Esophagus muscularis mucosa (tissue), 4 donors: ENCODE data around the gene PRR29. TPM values are rescaled to one million over a fixed set of nuclear protein-coding genes. Genes with fewer than 3 reads are reported as not detected.
A peak's percentile ranks its signal among the peaks of the same experiment; 100 is the strongest.

Experiments used
- DNase-seq: peaks from one replicate; pipeline ENCODE4 v3.0.0-alpha.2; 2017; ENCODE audit errors: extremely low spot score
- H3K27ac ChIP-seq, 4 donors: fragments of 200-600 bp; sonication (generic); replicated peaks in 1 of 4; 1 replicate in 3 of 4; 2 replicates in 1 of 4; pipeline ENCODE4 v1.5.1; 2016 to 2019; ENCODE audit warnings: mild to moderate bottlenecking in 1 of 4
- H3K27me3 ChIP-seq, 4 donors: fragments of 200-600 bp; sonication (generic); one replicate each; pipeline versions ENCODE4 v1.5.1 to v1.6.0; 2016 to 2019
- H3K36me3 ChIP-seq, 4 donors: fragments of 200-600 bp; sonication (generic); one replicate each; pipeline ENCODE4 v1.5.1; 2016 to 2019
- H3K4me1 ChIP-seq, 4 donors: fragments of 200-600 bp; sonication (generic); one replicate each; pipeline ENCODE4 v1.5.1; 2016 to 2019
- H3K4me3 ChIP-seq, 4 donors: fragments of 200-600 bp; sonication (generic); 1 replicate in 2 of 4; 2 replicates in 2 of 4; pipeline ENCODE4 v1.5.1; 2016 to 2019; ENCODE audit warnings: mild to moderate bottlenecking in 4 of 4, moderate library complexity in 1 of 4
- H3K9me3 ChIP-seq, 4 donors: fragments of 200-600 bp; sonication (generic); 1 replicate in 3 of 4; 2 replicates in 1 of 4; pipeline ENCODE4 v1.5.1; 2016 to 2019
- CTCF ChIP-seq, 3 experiments: fragments of 200-600 bp in 2 of 3; fragments of 450-650 bp in 1 of 3; sonication (generic) in 2 of 3; IDR thresholded peaks; one replicate each; pipeline ENCODE4 v1.5.1; 2017 to 2019; ENCODE audit warnings: antibody characterized with exemption in 3 of 3, mild to moderate bottlenecking in 2 of 3, moderate library complexity in 1 of 3
- EP300 ChIP-seq: sonication (generic); formaldehyde crosslinking; IDR thresholded peaks from one replicate; pipeline ENCODE4 v1.6.1; 2017; ENCODE audit warnings: antibody characterized with exemption
- POLR2A ChIP-seq: fragments of 450-650 bp; IDR thresholded peaks from one replicate; pipeline ENCODE4 v1.6.1; 2017; ENCODE audit warnings: antibody characterized with exemption, moderate library complexity, mild to moderate bottlenecking, low read depth
- POLR2AphosphoS5 ChIP-seq, 2 donors: sonication (generic); formaldehyde crosslinking; IDR thresholded peaks; one replicate each; pipeline ENCODE4 v1.6.1; 2017; ENCODE audit warnings: antibody characterized with exemption in 2 of 2
- WGBS: methylation state at CpG from one replicate; pipeline ENCODE4 v1.1.5; 2018; 5-methylcytosine and 5-hydroxymethylcytosine counted together
- intact Hi-C: fragments of 100-400 bp; cut with DNase I; formaldehyde crosslinking; loops from one replicate; pipeline ENCODE4 v1.15.1; 2023
- total RNA-seq, 4 donors: library from RNA; depleted of rRNA; stranded (reverse); fragments of >200 nt; gene quantifications; one replicate each; pipeline versions ENCODE4 v1.1.0 to v1.2.1, GENCODE V29; 2016

Gene PRR29
- total RNA-seq, 4 donors from 2014 or later: 0.23 to 0.42 (median 0.39) TPM; not detected in 1

DNA sequence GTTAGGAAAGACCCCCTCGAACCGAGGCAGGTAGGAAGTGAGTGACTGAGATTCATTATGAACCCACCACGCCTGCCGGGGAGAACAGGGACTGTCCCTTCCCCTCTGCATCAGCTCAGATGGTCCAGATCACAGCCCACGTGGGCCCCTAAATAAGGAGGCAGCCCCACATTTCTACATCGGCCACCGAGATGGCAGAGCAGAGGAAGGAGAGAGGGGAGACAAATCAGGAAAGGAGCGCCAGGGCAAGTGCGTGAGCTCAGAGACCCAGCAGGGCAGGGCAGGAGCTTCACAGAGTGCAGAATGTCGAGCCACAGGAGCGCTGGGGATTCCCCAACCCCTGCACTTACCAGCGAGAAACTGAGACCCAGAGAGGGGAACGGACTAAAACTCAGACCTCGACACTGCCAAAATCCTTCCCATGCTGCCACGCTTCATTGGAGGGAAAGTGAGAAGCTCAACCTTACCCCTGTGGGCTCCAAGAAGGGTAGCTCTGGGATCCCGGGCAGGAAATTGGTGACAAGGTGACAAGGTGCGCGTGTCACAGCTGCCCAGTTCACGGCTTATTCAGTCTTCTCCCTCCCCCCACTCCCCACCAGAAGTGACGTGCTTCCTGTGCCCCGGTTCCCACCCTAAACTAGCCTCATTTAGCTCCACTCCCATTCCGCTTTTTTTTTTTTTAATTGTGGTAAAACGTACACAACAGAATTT is 22.1 kb downstream of the PRR29 start, which contains the start of gene ICAM2:
Gene ICAM2 (minus strand): TSS at position 578 of the 711 bp plus-strand sequence. CDS start 13,942 bp downstream, outside the sequence.
- peaks cover 0 to 16% (median 5%) of the 10 kb centered on the region in 4 donors for H3K4me1 ChIP-seq
- no peak for TF ChIP-seq POLR2A
- peak; percentile 4 for TF ChIP-seq EP300
- TF ChIP-seq CTCF (IDR thresholded peaks at IDR 0.05): no peak
- TF ChIP-seq POLR2AphosphoS5 (IDR thresholded peaks at IDR 0.05): peak; percentile 51 to 81
- DNase-seq: no peak
- no peaks in the 10 kb centered on the region for H3K27me3 ChIP-seq
- intact Hi-C loops: no loop called here
- H3K27ac ChIP-seq: peak within 1 kb of the TSS; percentile 46 to 74 (median 69)
- H3K36me3 ChIP-seq: no peaks in the 10 kb centered on the region
- H3K4me3 ChIP-seq: peak within 1 kb of the TSS; percentile 42 to 60 (median 46)
- no peaks in the 10 kb centered on the region for H3K9me3 ChIP-seq
- WGBS: 33% methylated on average over 23 of the region's 23 CpGs

DNA sequence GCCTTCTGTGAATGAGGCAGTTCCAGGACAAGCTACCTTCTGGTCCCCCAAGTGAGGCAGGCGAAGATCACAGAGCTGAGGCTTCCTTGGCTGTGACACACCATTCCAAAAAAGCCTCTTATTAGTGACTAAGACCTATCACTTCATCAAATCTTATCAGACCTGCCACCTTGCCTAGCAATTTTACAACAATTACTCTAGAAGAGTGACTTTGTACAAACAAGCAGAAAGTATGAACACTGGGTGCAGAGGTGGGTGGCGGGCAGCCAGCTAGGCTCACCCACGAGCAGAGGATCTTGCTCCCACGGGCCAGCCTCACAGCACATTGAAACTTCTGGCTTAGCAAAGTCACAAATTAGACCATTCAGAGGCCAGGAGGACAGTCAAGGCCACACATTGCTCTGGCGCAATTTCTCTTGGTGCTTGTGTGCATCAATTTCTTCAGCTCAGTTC is 24.5 kb downstream of the PRR29 start:
- Histone ChIP-seq H3K27ac (no peak overlapping the region), H3K9me3 (no peaks in the 10 kb centered on the region), H3K4me1 (peaks cover 3 to 15% (median 12%) of the 10 kb centered on the region in 4 donors), H3K27me3 (peaks cover 0 to 6% (median 2%) of the 10 kb centered on the region in 4 donors), H3K4me3 (no peak overlapping the region), H3K36me3 (no peaks in the 10 kb centered on the region)
- 75% methylated on average over 5 of the region's 5 CpGs for WGBS
- DNase-seq: peak; percentile 82
- TF ChIP-seq POLR2AphosphoS5 (IDR thresholded peaks at IDR 0.05) (no peak), EP300 (no peak), CTCF (IDR thresholded peaks at IDR 0.05) (no peak), POLR2A (no peak)
- intact Hi-C loops: no loop called here

GRCh38 chr17:64024215-64024654 is 26.1 kb downstream of the PRR29 start:
- intact Hi-C loops: no loop called here
- 85% methylated on average over 8 of the region's 8 CpGs for WGBS
- no peak overlapping the region for H3K27ac ChIP-seq

More at GRCh38 chr17:64024215-64024654, 26.1 kb downstream of the PRR29 start:
- H3K4me3 ChIP-seq: no peak overlapping the region
- H3K9me3 ChIP-seq: no peaks in the 10 kb centered on the region
- peaks cover 0 to 6% (median 2%) of the 10 kb centered on the region in 4 donors for H3K27me3 ChIP-seq
- H3K4me1 ChIP-seq: peaks cover 3 to 15% (median 12%) of the 10 kb centered on the region in 4 donors
- H3K36me3 ChIP-seq: no peaks in the 10 kb centered on the region
- no peak for TF ChIP-seq EP300
- no peak for TF ChIP-seq POLR2AphosphoS5 (IDR thresholded peaks at IDR 0.05)
- TF ChIP-seq POLR2A: no peak
- no peak for TF ChIP-seq CTCF (IDR thresholded peaks at IDR 0.05)
- DNase-seq: peak; percentile 34
